ENCODE data around the gene FRMD4A.
"Not testable (repeated sequence)": the region's sequence is repeated elsewhere in the genome, so short reads cannot be mapped to it uniquely, and the experiment has no call there.

The FRMD4A gene

DNA sequence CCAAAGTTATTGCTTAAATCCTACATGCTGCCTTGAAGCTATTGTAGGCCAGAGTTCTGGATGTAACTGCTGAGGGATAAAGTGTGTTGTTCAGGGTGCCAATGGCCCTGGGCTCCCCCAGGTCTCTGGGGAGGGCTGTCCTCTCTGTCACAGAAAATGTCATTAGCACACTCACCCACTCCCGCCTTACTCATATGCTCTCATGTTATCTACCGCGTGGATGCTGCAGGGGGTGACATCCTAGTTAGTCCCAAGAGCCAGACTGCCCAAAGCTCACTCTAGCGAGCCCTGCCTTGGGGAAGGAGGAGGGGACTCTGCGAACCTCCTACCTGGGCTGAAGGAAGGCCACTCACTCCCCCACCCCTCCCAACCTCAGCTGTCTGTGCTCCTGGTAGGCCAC, 122.5 kb downstream of the FRMD4A start:
- no peaks in the 10 kb centered on the region for H3K9me3 Mint-ChIP-seq
- H3K4me1 Mint-ChIP-seq: peaks cover 15% of the 10 kb centered on the region
- no peak overlapping the region for H3K4me3 Mint-ChIP-seq
- no peaks in the 10 kb centered on the region for H3K36me3 Mint-ChIP-seq (ENCODE audit: low read depth)
- peaks cover 16% of the 10 kb centered on the region for H3K27me3 Mint-ChIP-seq (ENCODE audit: low read depth)
- H3K27ac Mint-ChIP-seq: no peak overlapping the region
- TF ChIP-seq CTCF (IDR thresholded peaks at IDR 0.05; ENCODE audit: unreplicated experiment in 3 of 3): no peak

GRCh38 chr10:14205233-14205632, 125.5 kb downstream of the FRMD4A start:
- Mint-ChIP-seq H3K36me3 (ENCODE audit: low read depth) (no peaks in the 10 kb centered on the region), H3K4me1 (peaks cover 24% of the 10 kb centered on the region), H3K9me3 (no peaks in the 10 kb centered on the region), H3K27ac (no peak overlapping the region), H3K4me3 (no peak overlapping the region), H3K27me3 (ENCODE audit: low read depth) (peaks cover 15% of the 10 kb centered on the region)
- TF ChIP-seq CTCF (IDR thresholded peaks at IDR 0.05; ENCODE audit: unreplicated experiment in 3 of 3): no peak

- TF ChIP-seq CTCF (IDR thresholded peaks at IDR 0.05; ENCODE audit: unreplicated experiment in 3 of 3): peak; percentile 12 to 47 (median 39)
- H3K9me3 Mint-ChIP-seq: no peaks in the 10 kb centered on the region
- no peaks in the 10 kb centered on the region for H3K36me3 Mint-ChIP-seq (ENCODE audit: low read depth)
- H3K27me3 Mint-ChIP-seq (ENCODE audit: low read depth): peaks cover 18% of the 10 kb centered on the region
- H3K4me3 Mint-ChIP-seq: no peak overlapping the region
- H3K4me1 Mint-ChIP-seq: peaks cover 24% of the 10 kb centered on the region
- H3K27ac Mint-ChIP-seq: peak overlapping the region in 1 of 3 experiments; percentile 8
These were observed 129.8 kb downstream of the FRMD4A start for GRCh38 chr10:14200698-14201544.

DNA sequence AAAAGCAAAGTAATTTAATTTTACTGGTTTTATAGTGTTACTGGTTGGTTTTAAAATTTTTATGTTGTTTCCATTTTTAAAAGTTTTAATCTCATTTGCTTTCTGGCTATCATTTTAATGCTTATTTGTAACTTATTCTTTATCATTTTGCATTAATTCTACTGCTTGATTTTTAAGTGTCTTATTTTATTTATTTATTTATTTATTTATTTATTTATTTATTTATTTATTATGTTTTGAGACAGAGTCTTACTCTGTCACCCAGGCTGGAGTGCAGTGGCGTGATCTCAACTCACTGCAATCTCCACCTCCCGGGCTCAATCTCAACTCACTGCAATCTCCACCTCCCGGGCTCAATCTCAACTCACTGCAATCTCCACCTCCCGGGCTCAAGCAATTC, 131.6 kb downstream of the FRMD4A start:
- Mint-ChIP-seq H3K27me3 (ENCODE audit: low read depth) (peaks cover 10% of the 10 kb centered on the region), H3K4me1 (peaks cover 18% of the 10 kb centered on the region)
- not testable (repeated sequence) for H3K36me3 Mint-ChIP-seq (ENCODE audit: low read depth); H3K27ac Mint-ChIP-seq; H3K9me3 Mint-ChIP-seq; H3K4me3 Mint-ChIP-seq

GRCh38 chr10:14198078-14198477, 132.6 kb downstream of the FRMD4A start:
- no peak overlapping the region for H3K4me3 Mint-ChIP-seq
- H3K27me3 Mint-ChIP-seq (ENCODE audit: low read depth): peaks cover 10% of the 10 kb centered on the region
- H3K4me1 Mint-ChIP-seq: peaks cover 13% of the 10 kb centered on the region
- no peak for TF ChIP-seq CTCF (IDR thresholded peaks at IDR 0.05; ENCODE audit: unreplicated experiment in 3 of 3)
- H3K27ac Mint-ChIP-seq: no peak overlapping the region
- no peaks in the 10 kb centered on the region for H3K36me3 Mint-ChIP-seq (ENCODE audit: low read depth)
- no peaks in the 10 kb centered on the region for H3K9me3 Mint-ChIP-seq

GRCh38 chr10:14196113-14196512, 134.6 kb downstream of the FRMD4A start:
- Mint-ChIP-seq H3K4me1 (peaks cover 7% of the 10 kb centered on the region), H3K9me3 (no peaks in the 10 kb centered on the region), H3K36me3 (ENCODE audit: low read depth) (no peaks in the 10 kb centered on the region), H3K4me3 (no peak overlapping the region), H3K27ac (no peak overlapping the region), H3K27me3 (ENCODE audit: low read depth) (peaks cover 6% of the 10 kb centered on the region)
- TF ChIP-seq CTCF (IDR thresholded peaks at IDR 0.05; ENCODE audit: unreplicated experiment in 3 of 3): no peak

All from nephron (organoid).